ENCODE measurements around the gene SEC14L3.

GRCh38 chr22:30502153-30502552, 30.3 kb upstream of the SEC14L3 start:
- TF ChIP-seq CTCF (IDR thresholded peaks at IDR 0.05; ENCODE audit: poor library complexity) (no peak), EZH2phosphoT487 (IDR thresholded peaks at IDR 0.05; ENCODE audit: low read depth, severe bottlenecking, unreplicated experiment) (no peak), EZH2 (IDR thresholded peaks at IDR 0.05; ENCODE audit: borderline replicate concordance) (no peak)
